Endothelial cell of umbilical vein (primary cell): ENCODE data around the gene PLA2G1B.

Experiments
- EZH2 ChIP-seq: IDR thresholded peaks from 2 replicates; pipeline ENCODE4 v1.6.1; 2012; ENCODE audit warnings: borderline replicate concordance, low read depth, mild to moderate bottlenecking, moderate library complexity, low read length, inconsistent platforms; ENCODE audit not compliant: severe bottlenecking
- FOS ChIP-seq: IDR thresholded peaks from 2 replicates; pipeline ENCODE4 v1.6.1; 2011; ENCODE audit warnings: mild to moderate bottlenecking, low read length, moderate library complexity, borderline replicate concordance; ENCODE audit not compliant: insufficient read depth
- GATA2 ChIP-seq: IDR thresholded peaks from 2 replicates; pipeline ENCODE4 v1.7.0; 2011; ENCODE audit warnings: low read depth, mild to moderate bottlenecking, moderate library complexity, mixed read lengths, low read length; ENCODE audit not compliant: insufficient read length, insufficient read depth
- JUN ChIP-seq: IDR thresholded peaks from 2 replicates; pipeline ENCODE4 v1.6.1; 2011; ENCODE audit warnings: borderline replicate concordance, low read depth; ENCODE audit not compliant: insufficient read length, insufficient read depth
- POLR2A ChIP-seq: IDR thresholded peaks from 2 replicates; pipeline ENCODE4 v1.6.1; 2012; ENCODE audit warnings: low read depth, mild to moderate bottlenecking, control low read depth, low read length
- POLR2AphosphoS5 ChIP-seq: IDR thresholded peaks from 2 replicates; pipeline ENCODE4 v1.6.1; 2012; ENCODE audit warnings: low read depth, mild to moderate bottlenecking, control low read depth, low read length, moderate library complexity; ENCODE audit not compliant: insufficient read depth
- TF ChIP-seq, protein P1 (sequence below), 2 donors: IDR thresholded peaks; 1 replicate in 1 of 2; 2 replicates in 1 of 2; pipeline ENCODE4 v1.5.1; 2011; ENCODE audit warnings: low read length in 2 of 2, mild to moderate bottlenecking in 2 of 2, moderate library complexity in 2 of 2, control low read depth in 1 of 2, inconsistent platforms in 1 of 2, low read depth in 1 of 2; ENCODE audit not compliant: insufficient read depth in 1 of 2; ENCODE audit errors: extremely low read depth in 1 of 2
- TF ChIP-seq, protein P2 (sequence below): IDR thresholded peaks from 2 replicates; pipeline ENCODE4 v1.6.1; 2011; ENCODE audit not compliant: insufficient read depth, insufficient read length

DNA sequence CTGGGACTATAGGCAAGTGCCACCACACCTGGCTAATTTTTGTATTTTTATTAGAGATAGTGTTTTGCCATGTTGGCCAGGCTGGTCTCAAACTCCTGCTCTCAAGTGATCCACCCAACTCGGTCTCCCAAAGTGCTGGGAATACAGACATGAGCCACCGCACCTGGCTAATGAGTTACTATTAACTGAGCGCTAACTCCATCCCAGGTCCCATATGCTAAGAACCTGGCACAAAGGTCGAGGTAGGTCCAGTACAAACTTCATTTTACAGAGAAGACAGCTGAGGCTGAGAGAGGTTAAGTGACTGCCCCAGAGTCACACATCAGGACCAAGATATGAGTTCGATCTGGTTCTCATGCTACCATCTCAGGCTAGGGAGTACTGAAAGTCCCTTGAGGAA lies 4.5 kb upstream of the PLA2G1B start:
- TF ChIP-seq, protein P1, sequence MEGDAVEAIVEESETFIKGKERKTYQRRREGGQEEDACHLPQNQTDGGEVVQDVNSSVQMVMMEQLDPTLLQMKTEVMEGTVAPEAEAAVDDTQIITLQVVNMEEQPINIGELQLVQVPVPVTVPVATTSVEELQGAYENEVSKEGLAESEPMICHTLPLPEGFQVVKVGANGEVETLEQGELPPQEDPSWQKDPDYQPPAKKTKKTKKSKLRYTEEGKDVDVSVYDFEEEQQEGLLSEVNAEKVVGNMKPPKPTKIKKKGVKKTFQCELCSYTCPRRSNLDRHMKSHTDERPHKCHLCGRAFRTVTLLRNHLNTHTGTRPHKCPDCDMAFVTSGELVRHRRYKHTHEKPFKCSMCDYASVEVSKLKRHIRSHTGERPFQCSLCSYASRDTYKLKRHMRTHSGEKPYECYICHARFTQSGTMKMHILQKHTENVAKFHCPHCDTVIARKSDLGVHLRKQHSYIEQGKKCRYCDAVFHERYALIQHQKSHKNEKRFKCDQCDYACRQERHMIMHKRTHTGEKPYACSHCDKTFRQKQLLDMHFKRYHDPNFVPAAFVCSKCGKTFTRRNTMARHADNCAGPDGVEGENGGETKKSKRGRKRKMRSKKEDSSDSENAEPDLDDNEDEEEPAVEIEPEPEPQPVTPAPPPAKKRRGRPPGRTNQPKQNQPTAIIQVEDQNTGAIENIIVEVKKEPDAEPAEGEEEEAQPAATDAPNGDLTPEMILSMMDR (IDR thresholded peaks at IDR 0.05; ENCODE audit: extremely low read depth in 1 of 2, insufficient read depth in 1 of 2, low read depth in 1 of 2, low read length in 2 of 2) = no peak
- TF ChIP-seq EZH2 (no peak), FOS (no peak), POLR2A (no peak), POLR2AphosphoS5 (no peak), JUN (no peak), GATA2 (no peak)
- TF ChIP-seq, protein P2, sequence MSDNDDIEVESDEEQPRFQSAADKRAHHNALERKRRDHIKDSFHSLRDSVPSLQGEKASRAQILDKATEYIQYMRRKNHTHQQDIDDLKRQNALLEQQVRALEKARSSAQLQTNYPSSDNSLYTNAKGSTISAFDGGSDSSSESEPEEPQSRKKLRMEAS = no peak
